HepG2 (cell line): ENCODE data around the gene ALKBH2. TPM values are rescaled to one million over a fixed set of nuclear protein-coding genes. Genes with fewer than 3 reads are reported as not detected.

ENCODE experiments used
- ARID2 ChIP-seq: sonication (generic); formaldehyde crosslinking; IDR thresholded peaks from 2 replicates; pipeline ENCODE4 v1.8.1; 2022; ENCODE audit warnings: mild to moderate bottlenecking, missing genetic modification reagents, borderline replicate concordance
- BHLHE40 ChIP-seq: IDR thresholded peaks from 2 replicates; pipeline ENCODE4 v1.6.1; 2011; ENCODE audit warnings: low read length, improper control_type of control experiment
- HOXA5 ChIP-seq: sonication (generic); formaldehyde crosslinking; IDR thresholded peaks from 2 replicates; pipeline ENCODE4 v1.4.0; 2020; ENCODE audit warnings: missing genetic modification reagents
- KLF9 ChIP-seq: IDR thresholded peaks from 2 replicates; pipeline ENCODE4 v1.6.1; 2016; ENCODE audit warnings: low read depth
- MTF1 ChIP-seq: sonication (generic); formaldehyde crosslinking; IDR thresholded peaks from 2 replicates; pipeline ENCODE4 v1.5.0; 2020; ENCODE audit warnings: missing genetic modification reagents
- SIX4 ChIP-seq: sonication (generic); formaldehyde crosslinking; IDR thresholded peaks from 2 replicates; pipeline ENCODE4 v1.4.0; 2020; ENCODE audit warnings: missing genetic modification reagents
- SRSF4 ChIP-seq: fragments of 200-400 bp; formaldehyde crosslinking; IDR thresholded peaks from one replicate; pipeline ENCODE4 v1.6.1; 2018; ENCODE audit warnings: mild to moderate bottlenecking, low read depth, low read length, moderate library complexity; ENCODE audit not compliant: poor library complexity, severe bottlenecking
- THYN1 ChIP-seq: sonication (generic); formaldehyde crosslinking; IDR thresholded peaks from 2 replicates; pipeline ENCODE4 v1.8.1; 2023; ENCODE audit warnings: low read depth, mild to moderate bottlenecking, moderate library complexity, missing genetic modification reagents, borderline replicate concordance
- TOPORS ChIP-seq: sonication (generic); formaldehyde crosslinking; IDR thresholded peaks from 2 replicates; pipeline ENCODE4 v1.8.0; 2023; ENCODE audit warnings: mild to moderate bottlenecking, missing genetic modification reagents
- ZFAT ChIP-seq: sonication (generic); formaldehyde crosslinking; conservative IDR thresholded peaks from 2 replicates; pipeline ENCODE4 v1.8.1; 2023; ENCODE audit warnings: missing genetic modification reagents, inconsistent platforms
- ZNF17 ChIP-seq: sonication (generic); formaldehyde crosslinking; IDR thresholded peaks from 2 replicates; pipeline ENCODE4 v1.5.0; 2020; ENCODE audit warnings: mild to moderate bottlenecking, missing genetic modification reagents
- ZNF337 ChIP-seq: sonication (generic); formaldehyde crosslinking; IDR thresholded peaks from 2 replicates; pipeline ENCODE4 v1.5.1; 2020; ENCODE audit warnings: missing genetic modification reagents, low read depth, mild to moderate bottlenecking, borderline replicate concordance
- ZNF543 ChIP-seq: sonication (generic); formaldehyde crosslinking; IDR thresholded peaks from 2 replicates; pipeline ENCODE4 v1.4.0; 2020; ENCODE audit warnings: mild to moderate bottlenecking, missing genetic modification reagents
- ZNF747 ChIP-seq: sonication (generic); formaldehyde crosslinking; IDR thresholded peaks from 2 replicates; pipeline ENCODE4 v1.8.1; 2023; ENCODE audit warnings: missing genetic modification reagents, mild to moderate bottlenecking, borderline replicate concordance
- ZNF749 ChIP-seq: sonication (generic); formaldehyde crosslinking; IDR thresholded peaks from 2 replicates; pipeline ENCODE4 v1.8.0; 2022; ENCODE audit warnings: mild to moderate bottlenecking, missing genetic modification reagents, moderate library complexity, borderline replicate concordance
- ZNF790 ChIP-seq: sonication (generic); formaldehyde crosslinking; IDR thresholded peaks from 2 replicates; pipeline ENCODE4 v1.8.0; 2022; ENCODE audit warnings: missing genetic modification reagents, mild to moderate bottlenecking, borderline replicate concordance
- polyA plus RNA-seq, 8 experiments: library from polyadenylated mRNA; depleted of rRNA in 3 of 8; stranded (reverse) in 7 of 8; unstranded in 1 of 8; fragments of >200 nt; fragmentation: Illumina TruSeq in 4 of 8; extraction: Trizol in 4 of 8; gene quantifications; 2 replicates each; pipeline versions ENCODE4 v1.2.1 to v1.2.3, GENCODE V29; 2011 to 2016; ENCODE audit warnings: low read depth in 4 of 8, missing spikeins in 1 of 8, mixed read lengths in 1 of 8; ENCODE audit not compliant: insufficient read depth in 1 of 8
- total RNA-seq, 5 experiments: library from RNA; depleted of rRNA; stranded (reverse); fragments of >200 nt; fragmentation: Illumina TruSeq; extraction: Trizol; gene quantifications; 2 replicates each; pipeline ENCODE4 v1.2.3, GENCODE V29; 2016; ENCODE audit warnings: low read depth in 1 of 5
- TF ChIP-seq, protein P1 (sequence below): sonication (generic); formaldehyde crosslinking; IDR thresholded peaks from 2 replicates; pipeline ENCODE4 v1.4.0; 2020; ENCODE audit warnings: missing genetic modification reagents, mild to moderate bottlenecking, borderline replicate concordance
- TF ChIP-seq, protein P2 (sequence below): sonication (generic); formaldehyde crosslinking; IDR thresholded peaks from 2 replicates; pipeline ENCODE4 v1.5.0; 2020; ENCODE audit warnings: mild to moderate bottlenecking, missing genetic modification reagents
- TF ChIP-seq, protein P3 (sequence below): sonication (generic); formaldehyde crosslinking; IDR thresholded peaks from 2 replicates; pipeline ENCODE4 v1.5.1; 2020; ENCODE audit warnings: missing genetic modification reagents, mild to moderate bottlenecking, borderline replicate concordance
- TF ChIP-seq, protein P4 (sequence below): sonication (generic); formaldehyde crosslinking; IDR thresholded peaks from 2 replicates; pipeline ENCODE4 v1.5.0; 2020; ENCODE audit warnings: mild to moderate bottlenecking, missing genetic modification reagents

ALKBH2 gene
- total and polyA plus RNA-seq, 2 of the 13 experiments (the other 11 are each of a cell fraction or from before 2014, with no cell fraction given) = 21.0 to 40.5 TPM

DNA sequence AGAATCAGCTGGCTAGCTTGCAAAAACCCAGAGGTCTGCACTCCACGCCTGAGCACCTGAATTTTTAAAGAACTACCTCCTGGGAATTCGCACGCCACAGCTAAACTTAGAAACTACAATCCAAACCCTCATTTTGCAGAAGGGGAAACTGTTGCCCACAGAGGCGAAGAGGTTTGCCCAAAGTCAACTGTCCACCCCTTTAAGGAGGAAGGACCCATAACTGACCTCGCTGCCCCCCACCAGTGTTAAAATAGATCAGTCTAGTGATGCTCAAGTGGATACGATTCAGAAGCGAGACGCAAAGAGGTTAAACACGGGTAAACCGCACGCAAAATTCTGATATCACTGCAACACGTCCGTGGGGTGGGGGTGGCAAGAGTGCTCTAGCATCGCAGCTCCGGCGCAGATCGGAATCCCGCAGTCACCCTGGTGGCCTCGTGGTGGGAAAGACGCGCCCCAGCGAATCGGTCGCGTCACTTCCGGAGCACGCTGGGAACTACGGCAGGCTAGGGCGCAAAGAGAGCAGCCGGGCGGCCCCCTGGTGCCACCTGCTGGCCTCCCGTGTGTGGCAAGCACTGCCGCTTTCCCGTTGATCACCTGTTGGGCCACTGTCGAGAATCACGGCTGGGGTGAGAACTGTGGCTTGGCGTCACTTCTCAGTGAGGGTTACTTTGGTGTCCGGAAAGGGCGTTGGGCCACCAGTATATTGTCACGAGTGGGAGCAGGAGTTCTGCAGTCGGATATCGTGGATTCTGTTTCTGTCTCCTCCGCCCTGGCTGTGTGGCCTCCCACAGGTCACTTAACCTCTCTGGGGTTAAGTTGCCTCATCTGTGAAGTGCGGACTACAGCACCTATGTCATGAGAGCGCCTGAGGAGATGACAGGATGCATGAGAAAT lies at the start of gene ALKBH2 (continued):
- peak; percentile 85; the same call in 1 of the 2 replicates for TF ChIP-seq ZNF543
- TF ChIP-seq, protein P1, sequence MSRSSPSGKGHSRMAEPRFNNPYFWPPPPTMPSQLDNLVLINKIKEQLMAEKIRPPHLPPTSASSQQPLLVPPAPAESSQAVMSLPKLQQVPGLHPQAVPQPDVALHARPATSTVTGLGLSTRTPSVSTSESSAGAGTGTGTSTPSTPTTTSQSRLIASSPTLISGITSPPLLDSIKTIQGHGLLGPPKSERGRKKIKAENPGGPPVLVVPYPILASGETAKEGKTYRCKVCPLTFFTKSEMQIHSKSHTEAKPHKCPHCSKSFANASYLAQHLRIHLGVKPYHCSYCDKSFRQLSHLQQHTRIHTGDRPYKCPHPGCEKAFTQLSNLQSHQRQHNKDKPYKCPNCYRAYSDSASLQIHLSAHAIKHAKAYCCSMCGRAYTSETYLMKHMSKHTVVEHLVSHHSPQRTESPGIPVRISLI (CRISPR knock-in tag) = peak; percentile 68; the same call in 1 of the 2 replicates
- TF ChIP-seq ZFAT (CRISPR knock-in tag) = no peak
- TF ChIP-seq SIX4 = 0 out of 2 replicates have a peak, but pooled peaks have one; percentile 42
- TF ChIP-seq BHLHE40 = 0 out of 2 replicates have a peak, but pooled peaks have one; percentile 10
- TF ChIP-seq, protein P2, sequence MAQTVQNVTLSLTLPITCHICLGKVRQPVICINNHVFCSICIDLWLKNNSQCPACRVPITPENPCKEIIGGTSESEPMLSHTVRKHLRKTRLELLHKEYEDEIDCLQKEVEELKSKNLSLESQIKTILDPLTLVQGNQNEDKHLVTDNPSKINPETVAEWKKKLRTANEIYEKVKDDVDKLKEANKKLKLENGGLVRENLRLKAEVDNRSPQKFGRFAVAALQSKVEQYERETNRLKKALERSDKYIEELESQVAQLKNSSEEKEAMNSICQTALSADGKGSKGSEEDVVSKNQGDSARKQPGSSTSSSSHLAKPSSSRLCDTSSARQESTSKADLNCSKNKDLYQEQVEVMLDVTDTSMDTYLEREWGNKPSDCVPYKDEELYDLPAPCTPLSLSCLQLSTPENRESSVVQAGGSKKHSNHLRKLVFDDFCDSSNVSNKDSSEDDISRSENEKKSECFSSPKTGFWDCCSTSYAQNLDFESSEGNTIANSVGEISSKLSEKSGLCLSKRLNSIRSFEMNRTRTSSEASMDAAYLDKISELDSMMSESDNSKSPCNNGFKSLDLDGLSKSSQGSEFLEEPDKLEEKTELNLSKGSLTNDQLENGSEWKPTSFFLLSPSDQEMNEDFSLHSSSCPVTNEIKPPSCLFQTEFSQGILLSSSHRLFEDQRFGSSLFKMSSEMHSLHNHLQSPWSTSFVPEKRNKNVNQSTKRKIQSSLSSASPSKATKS (CRISPR knock-in tag) = peak; percentile 75; the same call in 1 of the 2 replicates
- no peak; the same call in 1 of the 2 replicates for TF ChIP-seq ZNF790
- TF ChIP-seq, protein P3, sequence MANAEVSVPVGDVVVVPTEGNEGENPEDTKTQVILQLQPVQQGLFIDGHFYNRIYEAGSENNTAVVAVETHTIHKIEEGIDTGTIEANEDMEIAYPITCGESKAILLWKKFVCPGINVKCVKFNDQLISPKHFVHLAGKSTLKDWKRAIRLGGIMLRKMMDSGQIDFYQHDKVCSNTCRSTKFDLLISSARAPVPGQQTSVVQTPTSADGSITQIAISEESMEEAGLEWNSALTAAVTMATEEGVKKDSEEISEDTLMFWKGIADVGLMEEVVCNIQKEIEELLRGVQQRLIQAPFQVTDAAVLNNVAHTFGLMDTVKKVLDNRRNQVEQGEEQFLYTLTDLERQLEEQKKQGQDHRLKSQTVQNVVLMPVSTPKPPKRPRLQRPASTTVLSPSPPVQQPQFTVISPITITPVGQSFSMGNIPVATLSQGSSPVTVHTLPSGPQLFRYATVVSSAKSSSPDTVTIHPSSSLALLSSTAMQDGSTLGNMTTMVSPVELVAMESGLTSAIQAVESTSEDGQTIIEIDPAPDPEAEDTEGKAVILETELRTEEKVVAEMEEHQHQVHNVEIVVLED (CRISPR knock-in tag) = peak; percentile 91
- TF ChIP-seq ARID2 (CRISPR knock-in tag) = peak; percentile 92; the same call in 1 of the 2 replicates
- no peak for TF ChIP-seq ZNF17
- TF ChIP-seq SRSF4 = no peak
- TF ChIP-seq KLF9 (CRISPR knock-in tag) = 0 out of 2 replicates have a peak, but pooled peaks have one; percentile 50
- TF ChIP-seq THYN1 (CRISPR knock-in tag) = peak; percentile 55; the same call in 1 of the 2 replicates
- TF ChIP-seq TOPORS (CRISPR knock-in tag) = peak; percentile 95
- peak; percentile 97 for TF ChIP-seq ZNF747
- TF ChIP-seq ZNF337 (CRISPR knock-in tag) = 0 out of 2 replicates have a peak, but pooled peaks have one; percentile 96
- TF ChIP-seq HOXA5 (CRISPR knock-in tag) = peak; percentile 96
- TF ChIP-seq MTF1 (CRISPR knock-in tag) = no peak
- TF ChIP-seq, protein P4, sequence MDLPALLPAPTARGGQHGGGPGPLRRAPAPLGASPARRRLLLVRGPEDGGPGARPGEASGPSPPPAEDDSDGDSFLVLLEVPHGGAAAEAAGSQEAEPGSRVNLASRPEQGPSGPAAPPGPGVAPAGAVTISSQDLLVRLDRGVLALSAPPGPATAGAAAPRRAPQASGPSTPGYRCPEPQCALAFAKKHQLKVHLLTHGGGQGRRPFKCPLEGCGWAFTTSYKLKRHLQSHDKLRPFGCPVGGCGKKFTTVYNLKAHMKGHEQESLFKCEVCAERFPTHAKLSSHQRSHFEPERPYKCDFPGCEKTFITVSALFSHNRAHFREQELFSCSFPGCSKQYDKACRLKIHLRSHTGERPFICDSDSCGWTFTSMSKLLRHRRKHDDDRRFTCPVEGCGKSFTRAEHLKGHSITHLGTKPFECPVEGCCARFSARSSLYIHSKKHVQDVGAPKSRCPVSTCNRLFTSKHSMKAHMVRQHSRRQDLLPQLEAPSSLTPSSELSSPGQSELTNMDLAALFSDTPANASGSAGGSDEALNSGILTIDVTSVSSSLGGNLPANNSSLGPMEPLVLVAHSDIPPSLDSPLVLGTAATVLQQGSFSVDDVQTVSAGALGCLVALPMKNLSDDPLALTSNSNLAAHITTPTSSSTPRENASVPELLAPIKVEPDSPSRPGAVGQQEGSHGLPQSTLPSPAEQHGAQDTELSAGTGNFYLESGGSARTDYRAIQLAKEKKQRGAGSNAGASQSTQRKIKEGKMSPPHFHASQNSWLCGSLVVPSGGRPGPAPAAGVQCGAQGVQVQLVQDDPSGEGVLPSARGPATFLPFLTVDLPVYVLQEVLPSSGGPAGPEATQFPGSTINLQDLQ = peak; percentile 61; the same call in 1 of the 2 replicates
- TF ChIP-seq ZNF749 (CRISPR knock-in tag) = peak; percentile 88; the same call in 1 of the 2 replicates
